Stimulated activated CD4-positive, alpha-beta T cell treated with anti-CD3 and anti-CD28 coated beads, TNF-alpha, amount 100 ng/mL, for 24 hours (primary cell): ENCODE results near the gene PRDM16.

Experiments
- DNase-seq, 3 experiments: peaks; one replicate each; pipeline ENCODE4 v3.0.0-alpha.2; 2020; ENCODE audit warnings: low read depth in 3 of 3

PRDM16 gene

GRCh38 chr1:3336641-3337630 is 267.9 kb downstream of the PRDM16 start:
- DNase-seq: no peak

- DNase-seq: no peak
Observed at GRCh38 chr1:3337798-3338724, 269.1 kb downstream of the PRDM16 start.

GRCh38 chr1:3338725-3339070 is 269.7 kb downstream of the PRDM16 start:
- no peak for DNase-seq

- no peak for DNase-seq
Observed at GRCh38 chr1:3339856-3340255, 270.9 kb downstream of the PRDM16 start.

- no peak for DNase-seq
Observed at GRCh38 chr1:3340548-3341235, 271.7 kb downstream of the PRDM16 start.

GRCh38 chr1:3341236-3341994 is 272.4 kb downstream of the PRDM16 start:
- DNase-seq: no peak

GRCh38 chr1:3342960-3343359 is 274.0 kb downstream of the PRDM16 start:
- no peak for DNase-seq

GRCh38 chr1:3344395-3344794 is 275.4 kb downstream of the PRDM16 start:
- DNase-seq: no peak

GRCh38 chr1:3345792-3346191 is 276.8 kb downstream of the PRDM16 start:
- DNase-seq: no peak

GRCh38 chr1:3346478-3346877 is 277.5 kb downstream of the PRDM16 start:
- DNase-seq: no peak

GRCh38 chr1:3347257-3348020 is 278.4 kb downstream of the PRDM16 start:
- DNase-seq: no peak

- no peak for DNase-seq
Observed at GRCh38 chr1:3348196-3348865, 279.3 kb downstream of the PRDM16 start.

- no peak for DNase-seq
Observed at GRCh38 chr1:3349161-3349967, 280.4 kb downstream of the PRDM16 start.

- no peak for DNase-seq
Observed at GRCh38 chr1:3349968-3350299, 280.9 kb downstream of the PRDM16 start.

GRCh38 chr1:3350506-3351261 is 281.7 kb downstream of the PRDM16 start:
- DNase-seq: no peak

- DNase-seq: no peak
Observed at GRCh38 chr1:3351449-3352298, 282.7 kb downstream of the PRDM16 start.

GRCh38 chr1:3352299-3352951 is 283.4 kb downstream of the PRDM16 start:
- no peak for DNase-seq
